Activated T-helper 9 cell treated with anti-CD3 and anti-CD28 coated beads, Interleukin-2, amount 50 U/mL, for 16 hours (primary cell): ENCODE data around the gene THOC5.
"Not testable (repeated sequence)": the region's sequence is repeated elsewhere in the genome, so short reads cannot be mapped to it uniquely, and the experiment has no call there.

Source experiments
- DNase-seq: peaks from one replicate; pipeline ENCODE4 v3.0.0-alpha.2; 2020; ENCODE audit warnings: low read depth

The THOC5 gene

DNA sequence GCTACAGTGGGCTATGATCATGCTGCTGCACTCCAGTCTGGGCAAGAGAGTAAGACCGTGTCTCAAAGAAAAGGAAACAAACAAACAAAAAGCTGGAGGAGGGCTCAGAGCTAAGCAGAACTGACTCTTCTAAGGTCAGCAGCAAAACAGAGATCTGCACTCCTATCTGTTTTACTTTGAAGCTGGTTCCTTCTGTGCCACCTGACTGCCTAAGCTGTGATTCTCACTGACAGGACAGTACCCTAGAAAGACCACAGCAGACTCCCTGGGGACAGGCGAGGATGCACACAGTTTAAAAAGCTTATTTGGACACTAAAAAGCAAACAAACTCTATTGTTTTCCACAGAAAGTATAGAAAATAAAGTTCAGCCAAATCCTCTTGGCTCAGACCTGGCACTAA is 43.0 kb downstream of the THOC5 start:
- DNase-seq = no peak

DNA sequence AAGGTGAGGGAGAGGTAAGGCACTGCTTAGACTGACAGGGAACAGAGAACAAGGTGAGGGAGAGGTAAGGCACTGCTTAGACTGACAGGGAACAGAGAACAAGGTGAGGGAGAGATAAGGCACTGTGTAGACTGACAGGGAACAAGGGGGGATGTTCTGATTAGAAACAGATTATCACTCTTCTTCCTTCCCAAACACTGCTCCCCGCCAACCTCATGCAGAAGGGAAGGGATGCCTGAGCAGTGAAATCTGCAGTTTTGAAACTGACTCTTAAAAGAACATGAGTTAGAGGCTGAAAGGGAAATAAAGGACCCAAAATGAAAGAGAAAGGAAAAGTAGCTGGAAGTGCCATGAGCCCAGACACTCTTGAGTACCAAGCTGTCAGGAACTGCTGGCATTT is 43.7 kb downstream of the THOC5 start:
- DNase-seq = no peak

DNA sequence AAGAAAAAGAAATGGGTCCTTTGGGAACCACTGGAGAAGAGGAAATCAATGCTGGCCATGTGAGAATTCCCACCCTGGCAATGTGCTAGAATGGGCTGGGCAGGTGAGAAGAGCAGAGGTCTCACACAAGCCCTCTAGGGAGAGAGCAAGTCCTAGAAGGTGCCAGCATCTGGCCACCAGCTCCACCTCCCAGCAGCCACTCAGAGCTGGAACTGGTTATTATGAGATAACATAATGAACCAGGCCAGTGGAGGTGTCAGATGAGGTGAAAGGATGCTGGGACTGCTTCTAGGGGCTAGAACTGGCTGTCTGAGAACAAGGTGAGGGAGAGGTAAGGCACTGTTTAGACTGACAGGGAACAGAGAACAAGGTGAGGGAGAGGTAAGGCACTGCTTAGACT is 44.3 kb downstream of the THOC5 start:
- no peak for DNase-seq

DNA sequence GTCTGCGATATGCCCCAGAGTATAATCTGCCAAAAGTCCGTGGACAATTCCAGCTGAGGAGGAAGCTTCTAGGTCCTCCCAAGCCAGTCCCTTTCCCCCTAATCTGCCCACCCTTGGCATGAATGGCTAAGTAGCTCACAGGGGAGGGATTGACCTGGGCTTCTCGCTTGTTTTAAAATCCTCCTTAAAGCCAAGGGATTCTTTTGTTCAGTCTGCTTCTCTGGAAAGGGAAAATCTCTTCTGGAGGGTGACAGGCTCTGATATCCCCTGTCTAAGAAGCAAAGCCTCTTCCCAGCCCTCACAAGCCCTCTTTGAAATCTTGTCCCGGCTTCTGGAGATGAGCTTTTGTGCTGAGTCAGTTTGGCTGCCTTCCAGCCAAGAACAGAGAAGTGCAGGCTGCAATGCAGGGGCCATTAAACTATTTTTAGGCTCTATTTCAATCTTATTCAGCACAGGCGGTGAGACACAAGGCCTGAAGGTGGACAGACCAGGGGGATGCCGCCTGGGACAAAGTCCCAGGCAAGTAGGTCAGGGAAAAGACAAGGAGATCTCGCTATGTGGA is 49.7 kb downstream of the THOC5 start:
- no peak for DNase-seq

DNA sequence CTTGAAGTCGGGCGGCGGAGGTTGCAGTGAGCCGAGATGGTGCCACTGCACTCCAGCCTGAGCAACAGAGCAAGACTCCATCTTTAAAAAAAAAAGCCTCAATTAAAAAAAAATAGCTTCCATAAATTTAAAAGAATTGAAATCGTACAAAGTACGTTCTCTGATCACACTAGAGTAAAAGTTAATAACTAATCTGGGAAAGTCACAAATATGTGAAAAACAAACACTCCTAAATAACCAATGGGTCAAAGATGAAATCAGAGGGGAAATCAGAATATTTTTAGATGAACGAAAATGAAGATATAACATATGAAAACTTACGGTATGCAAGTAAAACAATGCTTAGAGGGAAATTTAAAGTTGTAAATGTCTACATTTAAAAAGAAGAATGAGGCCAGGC is 53.7 kb downstream of the THOC5 start:
- DNase-seq = no peak

DNA sequence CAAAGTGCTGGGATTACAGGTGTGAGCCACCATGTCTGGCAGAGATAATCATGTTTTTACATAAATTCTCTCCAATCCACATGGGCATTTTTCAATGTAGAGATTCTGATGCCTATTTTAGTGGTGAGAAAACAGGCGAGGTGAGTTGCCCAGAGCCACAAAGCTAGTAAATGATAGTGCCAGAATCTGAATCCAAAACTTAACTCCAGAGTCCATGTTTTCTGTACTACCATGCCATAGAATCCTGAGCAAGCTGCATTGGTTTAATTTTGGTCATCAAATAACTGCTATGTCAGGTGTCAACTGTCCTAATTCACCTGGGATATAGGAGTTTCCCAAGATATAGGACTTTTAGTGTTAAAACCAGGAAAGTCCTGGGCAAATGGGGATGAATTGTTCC is 59.9 kb downstream of the THOC5 start:
- DNase-seq = no peak

DNA sequence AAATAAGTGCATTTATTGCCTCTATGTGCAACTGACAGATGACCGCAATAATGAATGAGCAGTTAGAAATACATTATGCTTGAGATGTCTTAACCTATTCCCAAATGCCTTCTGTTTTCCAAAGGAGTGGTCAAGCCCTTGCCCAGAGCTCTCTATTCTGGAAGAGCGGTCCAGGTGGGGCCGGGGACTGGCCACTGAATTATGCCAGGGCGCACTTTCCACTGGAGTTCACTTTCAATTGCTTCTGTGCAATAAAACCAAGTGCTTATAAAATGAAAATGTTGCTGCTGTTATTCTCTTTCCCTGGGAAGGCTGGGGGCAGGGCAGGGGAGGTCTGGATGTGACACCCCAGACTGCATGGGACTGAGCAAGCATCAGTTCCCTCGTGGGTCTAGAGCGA is 62.5 kb downstream of the THOC5 start:
- DNase-seq = no peak

DNA sequence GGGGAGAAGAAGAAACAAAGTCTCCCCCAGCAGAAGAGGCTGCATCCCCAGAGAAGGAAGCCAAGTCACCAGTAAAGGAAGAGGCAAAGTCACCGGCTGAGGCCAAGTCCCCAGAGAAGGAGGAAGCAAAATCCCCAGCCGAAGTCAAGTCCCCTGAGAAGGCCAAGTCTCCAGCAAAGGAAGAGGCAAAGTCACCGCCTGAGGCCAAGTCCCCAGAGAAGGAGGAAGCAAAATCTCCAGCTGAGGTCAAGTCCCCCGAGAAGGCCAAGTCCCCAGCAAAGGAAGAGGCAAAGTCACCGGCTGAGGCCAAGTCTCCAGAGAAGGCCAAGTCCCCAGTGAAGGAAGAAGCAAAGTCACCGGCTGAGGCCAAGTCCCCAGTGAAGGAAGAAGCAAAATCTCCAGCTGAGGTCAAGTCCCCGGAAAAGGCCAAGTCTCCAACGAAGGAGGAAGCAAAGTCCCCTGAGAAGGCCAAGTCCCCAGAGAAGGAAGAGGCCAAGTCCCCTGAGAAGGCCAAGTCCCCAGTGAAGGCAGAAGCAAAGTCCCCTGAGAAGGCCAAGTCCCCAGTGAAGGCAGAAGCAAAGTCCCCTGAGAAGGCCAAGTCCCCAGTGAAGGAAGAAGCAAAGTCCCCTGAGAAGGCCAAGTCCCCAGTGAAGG is 64.3 kb downstream of the THOC5 start:
- DNase-seq = not testable (repeated sequence)

DNA sequence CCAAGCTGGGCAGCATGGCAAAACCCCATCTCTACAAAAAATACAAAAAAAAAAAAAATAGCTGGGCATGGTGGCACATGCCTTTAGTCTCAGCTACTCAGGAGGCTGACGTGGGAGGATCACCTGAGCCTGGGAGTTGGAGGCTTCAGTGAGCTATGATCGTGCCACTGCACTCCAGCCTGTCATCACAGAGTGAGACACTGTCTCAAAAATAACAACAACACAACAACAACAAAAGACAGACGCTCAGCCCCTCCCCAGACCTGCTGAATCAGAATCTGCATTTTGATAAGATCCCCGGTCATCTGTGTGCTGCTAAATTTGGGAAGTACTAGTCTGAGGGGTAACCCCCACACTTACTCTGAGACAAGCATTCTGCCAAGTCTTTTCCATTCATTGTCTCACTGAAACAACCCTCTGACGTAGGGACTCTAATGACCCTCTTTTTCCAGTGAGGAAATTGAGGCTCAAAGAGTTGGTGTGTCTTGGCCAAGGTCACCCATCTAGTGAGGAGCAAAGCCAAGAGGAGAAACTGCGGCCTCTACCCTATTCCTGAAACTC is 66.1 kb downstream of the THOC5 start:
- DNase-seq = no peak

DNA sequence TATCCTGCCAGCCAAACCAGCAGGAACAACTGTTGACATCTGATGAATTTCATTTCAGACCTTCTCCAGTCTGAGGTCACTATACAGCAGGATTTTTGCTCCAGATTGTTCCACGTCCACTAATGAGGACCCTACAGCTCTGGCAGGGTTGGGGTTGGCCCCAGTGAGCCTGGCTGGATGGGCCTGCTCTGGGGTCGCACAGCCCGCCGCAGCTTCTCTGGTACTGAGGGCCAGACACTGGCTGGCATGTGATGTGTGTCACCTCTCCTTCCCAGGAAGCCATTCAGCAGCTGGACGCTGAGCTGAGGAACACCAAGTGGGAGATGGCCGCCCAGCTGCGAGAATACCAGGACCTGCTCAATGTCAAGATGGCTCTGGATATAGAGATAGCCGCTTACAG is 68.1 kb downstream of the THOC5 start:
- no peak for DNase-seq

DNA sequence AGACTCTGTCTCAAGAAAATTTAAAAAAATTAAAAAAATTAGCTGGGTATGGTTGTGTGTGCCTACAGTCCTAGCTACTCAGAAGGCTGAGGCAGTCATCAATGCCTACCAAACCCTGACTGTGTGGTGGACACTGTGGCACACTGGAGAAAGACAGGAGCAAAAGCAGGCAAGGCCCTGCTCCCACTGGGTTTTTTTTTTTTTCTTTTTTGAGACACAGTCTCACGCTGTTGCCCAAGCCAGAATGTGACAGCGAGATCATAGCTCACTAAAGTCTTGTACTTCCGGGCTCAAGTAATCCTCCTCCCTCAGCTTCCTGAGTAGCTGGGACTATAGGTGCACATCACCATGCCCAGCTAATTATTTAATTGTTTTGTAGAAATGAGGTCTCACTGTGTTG is 68.9 kb downstream of the THOC5 start:
- DNase-seq = no peak

DNA sequence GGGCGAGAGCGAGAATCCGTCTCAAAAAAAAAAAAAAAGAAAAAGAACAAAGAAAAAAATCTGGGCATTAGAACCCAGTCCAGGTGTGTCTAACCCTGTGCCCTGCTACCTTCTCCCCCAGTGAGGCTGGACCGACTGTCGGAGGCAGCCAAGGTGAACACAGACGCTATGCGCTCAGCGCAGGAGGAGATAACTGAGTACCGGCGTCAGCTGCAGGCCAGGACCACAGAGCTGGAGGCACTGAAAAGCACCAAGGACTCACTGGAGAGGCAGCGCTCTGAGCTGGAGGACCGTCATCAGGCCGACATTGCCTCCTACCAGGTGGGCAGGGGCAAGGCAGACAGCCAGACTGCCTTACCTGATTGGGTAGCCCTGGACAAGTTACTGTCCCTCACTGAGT is 70.3 kb downstream of the THOC5 start:
- no peak for DNase-seq

DNA sequence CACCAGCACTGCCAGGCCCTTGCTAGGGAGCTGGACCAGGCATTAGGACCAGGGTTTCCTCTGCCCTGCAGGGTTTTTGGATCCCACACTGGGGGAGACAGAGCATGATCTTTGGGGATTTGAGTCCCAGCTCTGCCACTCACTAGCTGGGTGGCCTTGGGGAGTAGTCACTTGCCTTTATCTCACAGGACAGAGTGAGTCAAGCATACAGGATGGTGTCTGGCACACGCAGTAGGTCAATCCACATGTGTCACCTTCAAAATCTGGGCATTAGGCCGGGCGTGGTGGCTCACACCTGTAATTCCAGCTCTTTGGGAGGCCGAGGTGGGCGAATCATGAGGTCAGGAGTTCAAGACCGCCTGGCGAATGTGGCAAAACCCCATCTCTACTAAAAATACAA is 70.8 kb downstream of the THOC5 start:
- no peak for DNase-seq

DNA sequence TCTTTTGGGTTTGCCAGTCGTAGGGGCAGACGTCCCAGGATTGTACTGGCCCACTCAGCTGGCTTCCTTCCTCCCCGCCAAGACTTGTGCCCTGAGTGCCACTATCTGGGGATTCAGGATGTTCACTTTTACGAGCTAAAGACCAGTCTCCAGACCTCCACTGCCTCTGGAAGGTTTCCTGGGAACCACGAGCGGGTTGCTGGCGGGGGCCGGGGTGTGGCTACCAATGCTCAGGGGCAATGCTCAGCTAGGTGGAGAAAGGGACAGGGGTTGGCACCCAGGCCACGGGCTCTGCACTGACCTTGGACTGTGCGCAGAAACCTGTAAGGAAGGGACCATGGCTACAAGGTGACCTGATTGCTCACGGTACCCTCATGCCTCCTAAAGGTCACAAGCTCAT is 71.3 kb downstream of the THOC5 start:
- no peak for DNase-seq

DNA sequence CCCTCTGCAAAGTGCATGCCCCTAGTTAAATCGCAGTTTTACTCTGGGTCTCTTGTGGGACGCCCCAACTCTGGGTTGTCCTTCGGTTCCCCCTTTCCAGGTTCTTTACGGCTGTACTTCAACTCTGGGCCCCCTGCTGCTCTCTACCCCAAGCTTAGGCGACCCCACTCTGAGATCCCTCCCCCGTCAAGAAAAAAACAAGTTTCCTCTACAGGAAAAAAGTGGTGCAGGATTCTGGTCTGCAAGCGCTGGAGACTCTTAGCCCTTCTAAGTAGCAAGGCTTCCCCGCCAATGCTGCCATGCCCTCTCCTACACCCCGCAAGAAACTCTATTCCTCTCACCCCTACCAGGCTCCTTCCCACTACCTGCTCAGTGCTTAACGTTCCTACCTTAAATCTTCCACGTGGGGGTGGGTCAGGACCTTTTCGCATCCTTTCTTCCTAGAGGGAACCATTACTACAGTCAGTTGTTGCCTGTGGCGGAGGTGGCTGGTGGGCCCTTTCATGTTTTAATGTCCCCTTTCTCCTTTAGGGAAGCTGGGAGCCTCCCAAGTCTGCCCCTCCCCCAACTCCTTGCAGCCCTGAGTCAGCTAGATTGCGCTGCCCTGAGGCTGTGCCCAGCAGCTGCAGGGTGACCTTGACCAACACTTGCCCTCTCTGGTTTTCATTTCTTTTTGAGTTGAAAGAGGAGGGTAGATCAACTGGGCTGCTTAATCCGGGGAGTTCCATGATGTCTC is 72.1 kb downstream of the THOC5 start:
- no peak for DNase-seq

DNA sequence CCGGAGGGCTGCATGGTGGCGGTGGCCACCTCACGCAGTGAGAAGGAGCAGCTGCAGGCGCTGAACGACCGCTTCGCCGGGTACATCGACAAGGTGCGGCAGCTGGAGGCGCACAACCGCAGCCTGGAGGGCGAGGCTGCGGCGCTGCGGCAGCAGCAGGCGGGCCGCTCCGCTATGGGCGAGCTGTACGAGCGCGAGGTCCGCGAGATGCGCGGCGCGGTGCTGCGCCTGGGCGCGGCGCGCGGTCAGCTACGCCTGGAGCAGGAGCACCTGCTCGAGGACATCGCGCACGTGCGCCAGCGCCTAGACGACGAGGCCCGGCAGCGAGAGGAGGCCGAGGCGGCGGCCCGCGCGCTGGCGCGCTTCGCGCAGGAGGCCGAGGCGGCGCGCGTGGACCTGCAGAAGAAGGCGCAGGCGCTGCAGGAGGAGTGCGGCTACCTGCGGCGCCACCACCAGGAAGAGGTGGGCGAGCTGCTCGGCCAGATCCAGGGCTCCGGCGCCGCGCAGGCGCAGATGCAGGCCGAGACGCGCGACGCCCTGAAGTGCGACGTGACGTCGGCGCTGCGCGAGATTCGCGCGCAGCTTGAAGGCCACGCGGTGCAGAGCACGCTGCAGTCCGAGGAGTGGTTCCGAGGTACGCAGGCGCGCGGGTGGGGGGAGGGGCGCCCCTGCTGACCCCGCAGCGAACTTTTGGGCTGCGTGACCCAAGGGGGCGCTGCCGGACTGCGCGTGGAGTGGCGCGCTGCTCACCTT is 72.9 kb downstream of the THOC5 start:
- peak; percentile 10 for DNase-seq

DNA sequence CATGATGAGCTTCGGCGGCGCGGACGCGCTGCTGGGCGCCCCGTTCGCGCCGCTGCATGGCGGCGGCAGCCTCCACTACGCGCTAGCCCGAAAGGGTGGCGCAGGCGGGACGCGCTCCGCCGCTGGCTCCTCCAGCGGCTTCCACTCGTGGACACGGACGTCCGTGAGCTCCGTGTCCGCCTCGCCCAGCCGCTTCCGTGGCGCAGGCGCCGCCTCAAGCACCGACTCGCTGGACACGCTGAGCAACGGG is 73.4 kb downstream of the THOC5 start:
- no peak for DNase-seq

DNA sequence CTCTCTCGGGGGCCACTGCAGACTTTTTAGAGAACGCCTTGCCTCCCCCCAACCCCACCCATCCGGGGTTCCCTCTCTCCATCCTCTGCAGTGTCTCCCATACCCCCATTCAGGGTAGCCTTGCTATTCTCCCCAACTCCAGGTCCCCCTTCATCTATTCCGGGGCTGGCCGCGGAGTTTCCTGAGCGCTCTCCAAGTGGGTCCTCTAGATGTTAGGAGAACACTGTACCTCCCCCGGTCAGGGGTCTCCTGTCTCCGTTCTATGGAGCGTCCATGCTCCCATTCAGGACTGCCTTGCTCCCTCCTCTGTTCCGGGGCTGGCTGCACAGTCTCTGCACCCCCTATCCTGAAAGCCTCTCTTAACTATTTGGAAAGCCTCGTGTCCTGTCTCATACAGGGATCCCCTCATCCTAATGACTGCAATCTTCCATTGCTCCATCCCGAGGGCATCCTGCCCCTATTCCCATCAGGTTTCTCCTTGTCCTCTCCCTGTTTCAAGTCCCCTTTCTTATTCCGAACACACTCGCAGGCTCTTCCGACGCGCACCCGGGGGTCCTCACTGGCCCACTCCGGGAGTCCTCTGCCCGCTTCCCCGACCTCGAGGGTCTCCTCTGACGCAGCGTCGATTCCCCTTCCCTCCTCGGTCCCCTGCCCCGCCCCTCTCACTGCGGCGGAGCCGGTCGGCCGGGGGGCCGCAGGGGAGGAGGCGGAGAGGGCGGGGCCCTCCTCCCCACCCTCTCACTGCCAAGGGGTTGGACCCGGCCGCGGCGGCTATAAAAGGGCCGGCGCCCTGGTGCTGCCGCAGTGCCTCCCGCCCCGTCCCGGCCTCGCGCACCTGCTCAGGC is 73.9 kb downstream of the THOC5 start, which contains the start of gene NEFH:
TSS of gene NEFH (plus strand) at position 802 of the 845 bp plus-strand sequence. CDS start 45 bp downstream, outside the sequence.
- DNase-seq = no peak

DNA sequence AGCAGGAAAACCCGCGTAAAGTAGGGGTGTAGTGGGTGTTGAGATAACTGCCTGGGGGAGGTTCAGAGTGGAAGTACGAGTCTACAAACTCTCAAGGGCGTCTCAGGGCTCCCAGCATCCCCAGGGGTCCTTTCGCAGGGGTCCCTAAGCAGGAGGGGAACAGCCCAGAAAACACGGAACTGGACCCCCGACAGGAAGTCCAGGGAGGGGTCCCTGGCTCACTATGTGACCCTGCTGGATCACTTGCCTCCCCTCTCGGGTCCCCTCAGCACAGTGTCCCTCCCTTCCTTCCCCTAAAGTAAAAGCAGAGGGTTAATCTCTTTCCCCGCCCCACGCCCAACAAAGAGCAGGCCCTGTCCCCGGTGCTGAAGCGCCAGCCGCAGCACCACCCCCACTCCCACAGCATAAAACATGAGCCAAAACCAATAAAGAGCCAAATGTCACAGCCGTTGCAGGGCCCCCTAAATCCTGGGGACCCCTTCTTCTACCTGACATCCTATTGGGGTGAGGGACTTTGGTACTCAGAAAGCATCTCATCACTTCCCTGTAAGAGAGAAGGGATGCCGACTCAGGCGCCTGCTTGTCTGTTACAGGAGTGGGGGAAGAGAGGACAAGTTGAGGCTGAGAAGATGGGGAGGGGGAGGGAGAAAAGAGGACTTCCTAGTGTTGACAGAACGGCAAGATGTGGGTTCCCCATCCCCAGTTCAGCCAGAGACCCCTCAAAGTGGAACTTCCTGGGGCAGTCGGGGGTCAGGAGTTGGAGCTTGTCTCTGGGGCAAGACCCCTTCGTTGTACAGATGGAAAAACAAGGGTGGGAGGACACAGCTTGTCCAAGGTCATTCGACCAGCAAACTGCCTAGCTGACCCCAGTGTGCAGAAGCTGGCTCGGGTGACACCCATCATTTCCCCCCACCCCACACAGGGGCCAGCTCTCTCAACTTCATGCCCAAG is 75.0 kb downstream of the THOC5 start:
- DNase-seq = no peak

DNA sequence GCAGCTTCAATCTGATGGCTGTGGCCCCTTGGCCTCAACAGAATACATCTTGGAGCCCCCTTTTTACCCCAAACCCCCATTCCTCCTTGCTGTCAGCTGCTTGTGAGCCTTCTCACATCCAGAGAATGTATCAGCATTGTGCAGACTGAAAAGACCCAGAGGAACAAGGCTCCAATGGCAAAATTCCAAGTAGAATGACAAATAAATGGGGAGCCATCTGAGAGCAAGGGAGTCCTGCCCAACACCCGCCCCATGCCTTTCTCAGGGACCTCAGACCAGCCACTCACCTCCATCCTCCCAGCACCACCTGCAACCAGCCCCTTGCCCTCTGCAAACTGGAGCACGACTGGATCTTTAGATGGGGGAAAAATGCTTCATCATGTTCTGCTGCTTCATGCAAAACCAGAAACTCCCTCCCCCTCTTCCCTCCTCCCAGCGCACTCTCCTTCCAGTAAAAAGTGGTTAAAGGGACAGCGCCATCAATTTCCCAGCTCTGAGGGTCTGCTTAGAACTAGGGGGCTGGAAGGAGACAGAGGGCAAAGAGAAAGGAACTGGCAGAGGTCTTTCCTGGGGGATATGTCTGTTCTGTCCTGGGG is 75.7 kb downstream of the THOC5 start:
- no peak for DNase-seq
